Activated naive CD4-positive, alpha-beta T cell treated with anti-CD3 and anti-CD28 coated beads, Interleukin-2, amount 10 ng/mL, durations not matched to agents 7 days and 5 days (primary cell): ENCODE data around the gene TBC1D10B.

Experiments
- CTCF ChIA-PET: fragments of 350-600 bp; sonication (Branson Sonifier 250); formaldehyde crosslinking; loops from one replicate; lab custom pipeline; 2021; ENCODE audit warnings: antibody characterized with exemption; lab: Charles Lee
- DNase-seq: peaks from one replicate; pipeline ENCODE4 v3.0.0-alpha.2; 2020
- H3K27ac Mint-ChIP-seq: one replicate; pipeline ENCODE4 v1.8.0; 2021; ENCODE audit warnings: mild to moderate bottlenecking, moderate library complexity, mixed read lengths
- H3K27me3 Mint-ChIP-seq: one replicate; pipeline ENCODE4 v1.8.0; 2021; ENCODE audit warnings: mild to moderate bottlenecking, mixed read lengths
- H3K36me3 Mint-ChIP-seq: one replicate; pipeline ENCODE4 v1.8.0; 2021; ENCODE audit warnings: mixed read lengths
- H3K4me1 Mint-ChIP-seq: one replicate; pipeline ENCODE4 v1.8.0; 2021; ENCODE audit warnings: mixed read lengths
- H3K4me3 Mint-ChIP-seq: one replicate; pipeline ENCODE4 v1.8.0; 2021; ENCODE audit warnings: mild to moderate bottlenecking, moderate library complexity, mixed read lengths
- H3K9me3 Mint-ChIP-seq: one replicate; pipeline ENCODE4 v1.8.0; 2021; ENCODE audit warnings: mixed read lengths

TBC1D10B gene, protein sequence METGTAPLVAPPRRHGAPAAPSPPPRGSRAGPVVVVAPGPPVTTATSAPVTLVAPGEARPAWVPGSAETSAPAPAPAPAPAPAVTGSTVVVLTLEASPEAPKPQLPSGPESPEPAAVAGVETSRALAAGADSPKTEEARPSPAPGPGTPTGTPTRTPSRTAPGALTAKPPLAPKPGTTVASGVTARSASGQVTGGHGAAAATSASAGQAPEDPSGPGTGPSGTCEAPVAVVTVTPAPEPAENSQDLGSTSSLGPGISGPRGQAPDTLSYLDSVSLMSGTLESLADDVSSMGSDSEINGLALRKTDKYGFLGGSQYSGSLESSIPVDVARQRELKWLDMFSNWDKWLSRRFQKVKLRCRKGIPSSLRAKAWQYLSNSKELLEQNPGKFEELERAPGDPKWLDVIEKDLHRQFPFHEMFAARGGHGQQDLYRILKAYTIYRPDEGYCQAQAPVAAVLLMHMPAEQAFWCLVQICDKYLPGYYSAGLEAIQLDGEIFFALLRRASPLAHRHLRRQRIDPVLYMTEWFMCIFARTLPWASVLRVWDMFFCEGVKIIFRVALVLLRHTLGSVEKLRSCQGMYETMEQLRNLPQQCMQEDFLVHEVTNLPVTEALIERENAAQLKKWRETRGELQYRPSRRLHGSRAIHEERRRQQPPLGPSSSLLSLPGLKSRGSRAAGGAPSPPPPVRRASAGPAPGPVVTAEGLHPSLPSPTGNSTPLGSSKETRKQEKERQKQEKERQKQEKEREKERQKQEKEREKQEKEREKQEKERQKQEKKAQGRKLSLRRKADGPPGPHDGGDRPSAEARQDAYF

DNA sequence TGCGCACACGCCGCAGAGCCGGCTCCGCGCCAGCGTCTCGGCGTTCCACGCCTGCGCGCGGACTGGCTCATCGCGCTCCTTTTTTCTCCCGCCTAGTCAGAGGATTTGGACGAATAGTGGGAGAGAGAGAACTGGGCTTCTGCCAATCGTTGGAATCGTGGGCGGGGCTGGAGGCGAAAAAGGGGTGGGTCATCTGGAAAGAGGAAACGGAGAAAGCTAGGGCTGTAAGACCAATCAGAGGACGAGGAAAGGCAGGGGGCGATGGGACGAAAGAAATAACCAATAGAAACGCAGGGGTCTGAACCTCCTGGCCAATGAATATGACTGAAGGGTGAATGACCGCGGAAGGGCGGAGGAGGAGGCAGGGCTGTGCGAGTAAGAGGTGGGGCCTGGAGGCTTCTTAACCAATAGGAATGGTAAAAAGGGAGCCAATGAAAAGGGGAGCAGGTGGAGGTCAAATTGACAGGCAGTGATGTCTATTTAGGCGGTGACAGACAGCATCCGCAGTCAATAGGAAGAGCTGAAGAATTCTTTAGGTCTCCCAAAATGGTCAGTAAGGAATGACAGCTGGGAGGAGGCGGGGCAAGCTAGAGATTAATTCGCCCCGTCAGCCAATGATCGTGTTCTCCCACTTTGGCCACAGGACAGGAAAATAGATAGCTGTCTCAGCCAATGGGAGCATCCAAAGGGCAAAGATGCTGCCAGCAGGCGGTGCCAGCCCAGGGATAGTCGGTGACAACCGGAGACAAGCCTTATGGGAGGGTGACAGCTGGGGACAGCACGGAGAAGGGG lies at the start of gene TBC1D10B:
TSS of gene TBC1D10B (minus strand) at position 39 of the 792 bp plus-strand sequence. CDS start 311 bp downstream, outside the sequence.
- Mint-ChIP-seq H3K4me1 (peaks cover 46% of the 10 kb centered on the region), H3K9me3 (no peaks in the 10 kb centered on the region), H3K36me3 (peaks cover 18% of the 10 kb centered on the region), H3K27me3 (no peaks in the 10 kb centered on the region), H3K27ac (peak within 1 kb of the TSS; percentile 92), H3K4me3 (peak within 1 kb of the TSS; percentile 87)
- DNase-seq, result peak; percentile 100
- CTCF ChIA-PET, result interaction anchor here (0.7 to 1.7 kb wide), 6 partner anchors 10 to 39 kb away, joined by 3 to 12 read pairs (median 3); partner anchors contain the start of gene SEPTIN1

DNA sequence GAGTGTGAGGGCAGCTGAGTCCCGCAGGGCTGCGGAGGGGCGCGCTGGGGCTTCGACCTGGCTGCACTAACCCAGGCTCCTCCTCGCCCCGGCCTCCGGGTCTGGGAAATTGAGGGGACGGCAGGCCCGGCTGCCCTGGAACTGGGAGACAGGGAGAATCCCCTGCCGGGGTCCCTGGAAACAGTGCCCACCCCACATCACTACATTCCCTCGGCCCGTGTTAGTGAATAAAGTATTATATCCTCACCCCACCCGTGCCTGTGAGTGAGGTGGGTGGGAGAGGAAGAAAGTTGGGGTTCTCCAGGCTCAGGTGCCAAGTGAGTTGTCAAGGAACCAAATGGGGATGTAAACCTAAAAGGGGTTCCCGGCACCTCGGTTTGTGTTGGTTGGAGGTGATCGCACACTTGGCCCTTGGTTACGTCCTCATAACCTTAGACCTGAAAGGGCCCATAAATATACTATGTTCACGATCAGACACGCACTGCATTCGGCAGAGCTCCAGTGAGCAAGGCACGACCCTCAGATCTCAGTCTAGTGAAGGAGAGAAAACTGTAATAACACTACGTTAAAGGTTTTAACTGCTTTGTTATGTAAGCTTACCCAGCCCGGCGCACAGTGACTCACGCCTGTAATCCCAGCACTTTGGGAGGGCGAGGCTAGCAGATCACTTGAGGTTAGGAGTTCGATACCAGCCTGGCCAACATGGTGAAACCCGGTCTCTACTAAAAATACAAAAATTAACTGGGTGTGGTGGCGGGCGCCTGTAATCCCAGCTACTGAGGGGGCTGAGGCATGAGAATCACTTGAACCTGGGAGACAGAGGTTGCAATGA lies 48.3 kb upstream of the TBC1D10B start:
- DNase-seq, result no peak
- CTCF ChIA-PET, result interaction anchor here (0.7 to 2.2 kb wide), 6 partner anchors 9 to 197 kb away, joined by 3 to 14 read pairs (median 6); partner anchors contain the start of genes DCTPP1 and ZNF771
- Mint-ChIP-seq H3K4me1 (peaks cover 35% of the 10 kb centered on the region), H3K9me3 (no peaks in the 10 kb centered on the region), H3K27ac (peak overlapping the region; percentile 86), H3K36me3 (peaks cover 27% of the 10 kb centered on the region), H3K27me3 (no peaks in the 10 kb centered on the region), H3K4me3 (peak overlapping the region; percentile 59)

DNA sequence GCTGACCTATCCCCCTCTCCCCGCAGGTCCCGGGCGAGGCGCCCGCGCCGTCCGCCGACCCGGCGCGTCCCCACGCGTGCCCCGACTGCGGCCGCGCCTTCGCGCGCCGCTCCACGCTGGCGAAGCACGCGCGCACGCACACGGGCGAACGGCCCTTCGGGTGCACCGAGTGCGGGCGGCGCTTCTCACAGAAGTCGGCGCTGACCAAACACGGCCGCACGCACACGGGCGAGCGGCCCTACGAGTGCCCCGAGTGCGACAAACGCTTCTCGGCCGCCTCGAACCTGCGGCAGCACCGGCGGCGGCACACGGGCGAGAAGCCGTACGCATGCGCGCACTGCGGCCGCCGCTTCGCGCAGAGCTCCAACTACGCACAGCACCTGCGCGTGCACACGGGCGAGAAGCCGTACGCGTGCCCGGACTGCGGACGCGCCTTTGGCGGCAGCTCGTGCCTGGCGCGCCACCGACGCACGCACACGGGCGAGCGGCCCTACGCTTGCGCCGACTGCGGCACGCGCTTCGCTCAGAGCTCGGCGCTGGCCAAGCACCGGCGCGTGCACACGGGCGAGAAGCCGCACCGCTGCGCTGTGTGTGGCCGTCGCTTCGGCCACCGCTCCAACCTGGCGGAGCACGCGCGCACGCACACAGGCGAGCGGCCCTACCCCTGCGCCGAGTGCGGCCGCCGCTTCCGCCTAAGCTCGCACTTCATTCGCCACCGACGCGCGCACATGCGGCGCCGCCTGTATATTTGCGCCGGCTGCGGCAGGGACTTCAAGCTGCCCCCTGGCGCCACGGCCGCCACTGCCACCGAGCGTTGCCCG lies 47.4 kb upstream of the TBC1D10B start:
- CTCF ChIA-PET, result interaction anchor here (0.7 to 1.4 kb wide), 5 partner anchors 8 to 198 kb away, joined by 3 to 14 read pairs (median 4); partner anchors contain the start of genes DCTPP1 and ZNF771
- Mint-ChIP-seq H3K4me1 (peaks cover 35% of the 10 kb centered on the region), H3K27me3 (no peaks in the 10 kb centered on the region), H3K9me3 (no peaks in the 10 kb centered on the region), H3K36me3 (peaks cover 26% of the 10 kb centered on the region), H3K4me3 (peak overlapping the region; percentile 59), H3K27ac (peak overlapping the region; percentile 86)
- DNase-seq, result peak; percentile 92

DNA sequence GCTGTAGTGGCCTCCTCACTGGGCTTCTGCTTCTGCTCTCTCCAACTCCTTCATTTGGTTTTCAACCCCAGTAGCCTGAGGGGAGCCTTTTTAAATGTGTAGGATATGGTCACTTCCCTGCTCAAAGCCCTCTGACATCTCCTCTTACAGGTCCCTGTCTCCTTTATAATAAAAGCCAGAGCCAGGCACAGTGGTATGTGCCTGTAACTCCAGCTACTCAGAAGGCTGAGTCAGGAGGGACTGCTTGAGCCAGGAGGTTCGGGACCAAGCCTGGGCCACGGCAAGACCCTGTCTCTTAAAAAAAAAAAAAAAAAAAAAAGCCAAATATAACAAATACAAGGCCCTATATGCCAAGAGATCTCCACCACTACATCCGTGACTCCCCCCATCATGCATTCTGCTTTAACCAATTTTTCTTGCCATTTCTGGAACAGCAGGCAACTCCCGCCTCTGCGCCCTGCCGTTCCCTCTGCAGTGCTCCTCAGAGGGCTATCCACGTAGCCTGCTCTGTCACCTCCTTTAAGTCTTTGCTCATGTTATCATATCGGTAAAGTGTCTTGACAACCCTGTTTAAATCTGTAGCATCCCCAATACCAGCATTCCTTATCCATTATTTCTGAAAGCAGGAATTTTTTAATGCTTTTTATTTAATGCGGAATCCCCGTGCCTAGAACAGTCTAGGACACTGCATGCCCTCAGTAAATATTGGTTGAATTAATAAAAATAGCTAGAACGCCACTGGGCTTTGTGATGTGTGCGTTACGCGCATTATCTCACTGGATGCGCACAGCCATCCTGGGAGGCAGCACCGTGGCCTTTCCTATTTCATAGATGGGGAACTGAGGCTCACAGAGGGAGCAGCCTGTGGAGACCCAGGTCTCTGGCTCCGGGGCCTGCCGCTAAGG lies 46.6 kb upstream of the TBC1D10B start:
- DNase-seq, result no peak
- Mint-ChIP-seq H3K4me1 (peaks cover 39% of the 10 kb centered on the region), H3K27ac (peak overlapping the region; percentile 45), H3K4me3 (peak overlapping the region; percentile 45), H3K27me3 (no peaks in the 10 kb centered on the region), H3K9me3 (no peaks in the 10 kb centered on the region), H3K36me3 (peaks cover 28% of the 10 kb centered on the region)
- CTCF ChIA-PET, result interaction anchor here (0.7 to 1.4 kb wide), 5 partner anchors 7 to 274 kb away, joined by 3 to 14 read pairs (median 4); partner anchors contain the start of genes DCTPP1 and ZNF771

DNA sequence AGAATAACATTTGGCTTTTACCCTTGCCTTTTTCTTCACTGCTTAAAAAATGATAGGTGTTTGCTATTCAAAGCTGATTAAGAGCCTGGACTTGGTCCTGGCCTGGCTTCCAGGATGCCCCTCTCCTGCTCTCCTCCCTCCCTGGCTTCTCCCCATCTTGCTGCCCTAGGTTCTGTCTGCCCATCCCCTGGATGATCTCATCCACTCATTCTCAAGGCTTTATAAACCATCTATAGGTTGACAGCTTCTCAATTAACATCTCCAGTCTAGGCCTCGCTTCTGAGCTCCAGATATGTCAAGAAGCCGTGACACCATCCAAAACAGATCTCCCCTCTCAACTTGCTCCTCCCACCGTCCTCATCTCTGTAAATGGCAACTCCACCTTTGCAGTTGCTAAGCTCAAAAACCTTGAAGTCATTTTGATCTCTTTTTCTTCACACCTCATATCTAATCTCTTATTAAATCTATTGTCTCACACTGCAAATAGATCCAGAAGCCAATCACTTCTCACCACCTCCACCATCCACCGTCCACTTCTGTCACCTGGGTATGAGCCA lies 45.8 kb upstream of the TBC1D10B start:
- Mint-ChIP-seq H3K9me3 (no peaks in the 10 kb centered on the region), H3K36me3 (peaks cover 24% of the 10 kb centered on the region), H3K27me3 (no peaks in the 10 kb centered on the region), H3K4me1 (peaks cover 38% of the 10 kb centered on the region), H3K4me3 (peak overlapping the region; percentile 3), H3K27ac (peak overlapping the region; percentile 55)
- DNase-seq, result no peak
- CTCF ChIA-PET, result interaction anchor here (0.7 to 1.3 kb wide), 2 partner anchors 182 to 273 kb away, joined by 3 to 4 read pairs; no protein-coding TSS in a partner anchor

DNA sequence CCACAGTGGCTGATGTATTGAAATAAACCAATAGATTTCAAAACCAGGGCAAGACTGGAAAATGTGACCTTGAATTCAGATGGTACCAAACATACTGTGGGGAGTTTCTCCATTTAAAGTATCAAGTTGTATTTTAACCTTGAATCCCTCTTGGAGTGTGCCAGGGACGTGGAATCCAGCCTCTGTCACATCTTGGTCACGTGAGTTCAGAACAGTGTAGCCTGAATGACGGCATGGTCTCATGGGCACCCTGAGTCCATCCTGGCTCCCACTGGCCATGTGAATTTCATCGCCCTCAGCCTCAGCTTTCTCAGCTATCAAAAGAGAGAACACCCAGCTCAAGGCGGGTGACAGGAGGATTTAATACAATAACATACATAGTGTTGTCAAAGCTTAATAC lies 43.9 kb upstream of the TBC1D10B start:
- H3K4me3 Mint-ChIP-seq, result no peak overlapping the region
- CTCF ChIA-PET, result interaction anchor here (1.1 to 1.2 kb wide), 2 partner anchors 16 to 202 kb away, joined by 3 to 4 read pairs; partner anchors contain the start of gene DCTPP1
- no peaks in the 10 kb centered on the region for H3K9me3 Mint-ChIP-seq
- H3K36me3 Mint-ChIP-seq, result peaks cover 16% of the 10 kb centered on the region
- no peaks in the 10 kb centered on the region for H3K27me3 Mint-ChIP-seq
- H3K27ac Mint-ChIP-seq, result no peak overlapping the region
- H3K4me1 Mint-ChIP-seq, result peaks cover 37% of the 10 kb centered on the region
- no peak for DNase-seq

DNA sequence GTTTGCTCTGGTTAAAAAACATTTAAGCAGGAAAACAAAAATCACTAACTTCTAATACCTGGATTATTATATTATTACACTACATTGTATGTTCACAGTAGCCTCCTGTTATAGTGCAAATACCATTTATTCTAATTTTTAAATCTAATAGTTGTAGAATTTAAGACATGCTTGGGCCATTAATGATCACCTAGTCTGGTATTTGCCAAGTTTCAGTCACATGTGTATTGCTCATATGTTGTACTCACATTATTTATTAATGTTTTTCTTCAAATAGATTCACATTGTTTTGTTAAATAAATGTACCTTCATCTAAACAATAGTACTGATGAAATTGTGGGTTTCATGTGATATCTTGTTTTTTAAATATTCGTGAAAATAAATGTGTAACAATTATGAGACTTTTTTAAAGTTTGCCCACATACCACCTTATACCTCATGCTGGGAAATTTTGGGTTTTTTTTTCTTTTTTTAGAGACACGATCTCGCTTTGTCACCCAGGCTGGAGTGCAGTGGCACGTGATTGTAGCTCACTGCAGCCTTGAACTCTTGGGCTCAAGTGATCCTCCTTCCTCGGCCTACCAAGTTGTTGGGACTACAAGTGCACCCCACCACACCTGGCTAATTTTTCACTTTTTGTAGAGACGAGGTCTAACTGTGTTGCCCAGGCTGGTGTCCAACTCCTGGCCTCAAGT lies 43.0 kb upstream of the TBC1D10B start:
- Mint-ChIP-seq H3K4me3 (no peak overlapping the region), H3K36me3 (peaks cover 16% of the 10 kb centered on the region), H3K9me3 (no peaks in the 10 kb centered on the region), H3K27ac (no peak overlapping the region), H3K27me3 (no peaks in the 10 kb centered on the region), H3K4me1 (peaks cover 38% of the 10 kb centered on the region)
- CTCF ChIA-PET, result no interaction called here
- no peak for DNase-seq

DNA sequence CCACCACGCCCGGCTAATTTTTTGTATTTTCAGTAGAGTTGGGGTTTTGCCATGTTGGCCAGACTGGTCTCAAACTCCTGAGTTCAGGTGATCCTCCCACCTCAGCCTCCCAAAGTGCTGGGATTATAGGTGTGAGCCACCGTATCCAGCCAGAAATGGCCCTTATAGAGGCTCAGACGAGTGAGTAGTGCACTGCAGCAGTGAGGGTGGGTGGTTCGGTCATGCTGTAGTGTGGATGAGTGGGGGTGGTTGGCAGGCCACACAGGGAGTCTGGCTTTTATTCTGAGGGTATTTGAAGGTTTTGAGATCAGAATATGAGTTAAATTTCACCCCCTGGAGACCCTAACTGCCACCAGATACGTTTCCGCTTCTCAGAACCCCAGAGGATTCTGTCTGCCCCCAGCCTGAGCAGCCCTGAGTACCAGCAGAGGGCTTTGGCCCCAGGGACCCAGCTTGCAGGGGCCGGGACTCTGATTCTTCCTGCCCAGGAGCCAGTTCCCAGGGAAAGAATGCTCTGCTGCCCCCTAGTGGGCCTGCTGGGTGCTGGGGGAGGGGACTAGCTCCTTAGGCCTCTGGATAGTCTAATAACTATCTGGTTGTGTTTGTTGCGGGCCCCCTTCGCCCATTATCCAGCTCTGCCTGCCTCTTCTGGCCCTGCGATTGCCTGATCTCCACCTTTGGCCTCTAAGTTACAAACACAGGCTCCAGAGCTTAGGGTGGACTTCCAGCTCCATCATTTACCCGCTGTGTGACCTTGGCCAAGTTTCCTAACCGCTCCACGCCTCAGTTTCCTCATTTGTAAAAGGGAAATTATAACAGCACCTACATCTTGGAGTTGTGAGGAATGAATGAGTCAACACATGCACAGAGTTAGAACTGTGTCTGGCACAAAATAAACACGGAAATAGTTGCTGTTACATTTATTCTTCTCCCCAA lies 39.1 kb upstream of the TBC1D10B start:
- DNase-seq, result peak; percentile 95
- Mint-ChIP-seq H3K4me1 (peaks cover 31% of the 10 kb centered on the region), H3K9me3 (no peaks in the 10 kb centered on the region), H3K27me3 (peaks cover 5% of the 10 kb centered on the region), H3K36me3 (peaks cover 14% of the 10 kb centered on the region), H3K27ac (no peak overlapping the region), H3K4me3 (no peak overlapping the region)
- CTCF ChIA-PET, result interaction anchor here (0.6 to 2.5 kb wide), 29 partner anchors 9 to 377 kb away, joined by 3 to 19 read pairs (median 4); partner anchors contain the start of genes CD2BP2, TBX6, ZNF48 and ZNF688

DNA sequence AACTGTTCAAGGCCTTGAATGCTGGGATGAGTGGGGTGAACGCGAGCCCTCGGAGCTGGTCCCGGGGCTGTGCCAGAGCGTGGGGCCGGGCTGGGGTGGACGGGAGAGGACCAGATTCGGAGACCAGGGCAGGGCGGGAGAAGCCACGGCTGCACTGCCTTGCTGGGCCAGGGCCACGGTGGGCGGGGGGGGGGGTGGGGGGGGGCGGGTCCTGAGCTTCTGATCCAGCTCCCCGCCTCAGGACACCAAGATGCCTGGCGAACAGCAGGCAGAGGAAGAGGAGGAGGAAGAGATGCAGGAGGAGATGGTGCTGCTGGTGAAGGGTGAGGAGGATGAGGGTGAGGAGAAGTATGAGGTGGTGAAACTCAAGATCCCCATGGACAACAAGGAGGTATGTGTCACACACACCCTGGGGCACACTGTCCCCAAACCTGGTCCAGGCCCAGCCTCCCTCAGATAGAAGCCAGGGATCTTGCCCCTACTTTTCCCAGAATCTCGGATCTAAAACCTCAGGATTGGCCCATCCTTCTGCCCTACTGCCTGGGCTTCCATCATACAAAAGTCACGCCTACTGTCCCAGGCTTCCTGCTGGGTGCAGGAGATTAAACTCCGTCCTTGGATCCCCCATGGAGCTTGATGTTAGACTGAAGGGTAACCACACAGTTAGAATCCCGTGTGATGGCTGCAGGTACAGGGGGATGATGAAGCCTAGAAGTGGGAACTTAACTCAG lies 37.7 kb upstream of the TBC1D10B start:
- peaks cover 31% of the 10 kb centered on the region for H3K4me1 Mint-ChIP-seq
- CTCF ChIA-PET, result interaction anchor here (1.0 to 2.5 kb wide), 11 partner anchors 10 to 316 kb away, joined by 3 to 19 read pairs (median 4); partner anchors contain the start of genes TBX6 and ZNF48
- no peak for DNase-seq
- H3K27me3 Mint-ChIP-seq, result peaks cover 16% of the 10 kb centered on the region
- H3K4me3 Mint-ChIP-seq, result peak overlapping the region; percentile 81
- H3K27ac Mint-ChIP-seq, result peak overlapping the region; percentile 71
- peaks cover 8% of the 10 kb centered on the region for H3K36me3 Mint-ChIP-seq
- H3K9me3 Mint-ChIP-seq, result no peaks in the 10 kb centered on the region
